ENCODE data around the gene ERBB4.

The ERBB4 gene

GRCh38 chr2:212528106-212528856, 10.3 kb downstream of the ERBB4 start:
- Histone ChIP-seq H3K36me3 (ENCODE audit: control insufficient read depth, insufficient read depth, low read length) (no peaks in the 10 kb centered on the region), H3K9me3 (ENCODE audit: control insufficient read depth, insufficient read depth, low read length) (no peaks in the 10 kb centered on the region), H3K4me1 (ENCODE audit: control insufficient read depth, insufficient read depth, low read length) (no peaks in the 10 kb centered on the region), H3K27ac (ENCODE audit: low read depth, low read length) (no peak overlapping the region), H3K4me3 (ENCODE audit: low read depth, low read length) (no peak overlapping the region), H3K9ac (ENCODE audit: low read depth, low read length) (no peak overlapping the region), H3K27me3 (ENCODE audit: control insufficient read depth, insufficient read depth, low read length) (no peaks in the 10 kb centered on the region)

- Histone ChIP-seq H3K9me3 (ENCODE audit: control insufficient read depth, insufficient read depth, low read length) (no peaks in the 10 kb centered on the region), H3K9ac (ENCODE audit: low read depth, low read length) (no peak overlapping the region), H3K4me1 (ENCODE audit: control insufficient read depth, insufficient read depth, low read length) (no peaks in the 10 kb centered on the region)
Measured at GRCh38 chr2:212526059-212526458, 12.5 kb downstream of the ERBB4 start.

GRCh38 chr2:212523756-212524155, 14.8 kb downstream of the ERBB4 start:
- Histone ChIP-seq H3K9me3 (ENCODE audit: control insufficient read depth, insufficient read depth, low read length) (no peaks in the 10 kb centered on the region), H3K9ac (ENCODE audit: low read depth, low read length) (no peak overlapping the region), H3K27ac (ENCODE audit: low read depth, low read length) (no peak overlapping the region), H3K27me3 (ENCODE audit: control insufficient read depth, insufficient read depth, low read length) (no peaks in the 10 kb centered on the region), H3K4me1 (ENCODE audit: control insufficient read depth, insufficient read depth, low read length) (no peaks in the 10 kb centered on the region), H3K4me3 (ENCODE audit: low read depth, low read length) (no peak overlapping the region), H3K36me3 (ENCODE audit: control insufficient read depth, insufficient read depth, low read length) (no peaks in the 10 kb centered on the region)

More at GRCh38 chr2:212526059-212526458, 12.5 kb downstream of the ERBB4 start:
- H3K36me3 ChIP-seq (ENCODE audit: control insufficient read depth, insufficient read depth, low read length), result no peaks in the 10 kb centered on the region
- H3K27ac ChIP-seq (ENCODE audit: low read depth, low read length), result no peak overlapping the region
- no peak overlapping the region for H3K4me3 ChIP-seq (ENCODE audit: low read depth, low read length)
- no peaks in the 10 kb centered on the region for H3K27me3 ChIP-seq (ENCODE audit: control insufficient read depth, insufficient read depth, low read length)

- no peak overlapping the region for H3K4me3 ChIP-seq (ENCODE audit: low read depth, low read length)
Measured at GRCh38 chr2:212520340-212520739, 18.3 kb downstream of the ERBB4 start.

DNA sequence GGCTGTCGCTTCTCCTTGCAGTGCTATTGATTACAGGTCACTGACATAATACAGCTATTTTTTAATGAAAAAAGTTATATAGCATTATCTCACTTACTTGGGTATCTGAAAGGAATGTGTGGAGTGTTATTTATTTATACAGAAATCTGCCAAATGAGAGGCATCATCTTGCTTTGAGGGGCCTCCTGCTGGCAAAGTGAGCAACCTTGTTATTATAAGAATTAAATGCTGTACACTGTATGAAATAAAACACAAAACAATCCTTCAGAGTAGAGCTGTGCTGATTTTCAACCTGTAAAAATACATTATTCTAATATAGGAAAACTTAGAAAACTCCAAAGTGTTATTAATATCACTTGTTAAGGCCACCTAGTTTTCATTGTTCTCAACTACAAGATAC, 20.9 kb downstream of the ERBB4 start:
- H3K27ac ChIP-seq (ENCODE audit: low read depth, low read length), result no peak overlapping the region
- H3K36me3 ChIP-seq (ENCODE audit: control insufficient read depth, insufficient read depth, low read length), result no peaks in the 10 kb centered on the region
- H3K4me1 ChIP-seq (ENCODE audit: control insufficient read depth, insufficient read depth, low read length), result no peaks in the 10 kb centered on the region
- no peak overlapping the region for H3K4me3 ChIP-seq (ENCODE audit: low read depth, low read length)
- no peaks in the 10 kb centered on the region for H3K9me3 ChIP-seq (ENCODE audit: control insufficient read depth, insufficient read depth, low read length)
- no peaks in the 10 kb centered on the region for H3K27me3 ChIP-seq (ENCODE audit: control insufficient read depth, insufficient read depth, low read length)
- no peak overlapping the region for H3K9ac ChIP-seq (ENCODE audit: low read depth, low read length)

More at GRCh38 chr2:212520340-212520739, 18.3 kb downstream of the ERBB4 start:
- Histone ChIP-seq H3K36me3 (ENCODE audit: control insufficient read depth, insufficient read depth, low read length) (no peaks in the 10 kb centered on the region), H3K9ac (ENCODE audit: low read depth, low read length) (no peak overlapping the region), H3K27ac (ENCODE audit: low read depth, low read length) (no peak overlapping the region), H3K9me3 (ENCODE audit: control insufficient read depth, insufficient read depth, low read length) (no peaks in the 10 kb centered on the region), H3K4me1 (ENCODE audit: control insufficient read depth, insufficient read depth, low read length) (no peaks in the 10 kb centered on the region), H3K27me3 (ENCODE audit: control insufficient read depth, insufficient read depth, low read length) (no peaks in the 10 kb centered on the region)

DNA sequence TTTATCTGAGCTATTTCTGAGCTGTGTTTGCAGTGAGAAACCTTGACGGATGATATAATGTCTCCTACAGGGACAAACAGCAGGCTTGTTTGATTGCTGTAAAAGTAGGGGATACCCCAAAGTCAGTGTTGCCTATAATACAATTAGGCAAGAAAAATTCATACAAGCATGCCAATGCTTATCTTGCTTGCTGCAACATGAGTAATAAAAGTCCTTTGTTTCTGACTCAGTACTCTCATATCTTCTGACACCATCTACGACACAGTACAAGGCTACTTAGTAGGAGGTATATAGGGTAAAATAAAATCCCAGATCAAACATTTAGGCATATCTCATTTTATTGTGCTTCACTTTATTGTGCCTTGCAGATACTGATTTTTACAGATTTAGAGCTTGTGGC, 33.0 kb downstream of the ERBB4 start:
- Histone ChIP-seq H3K27me3 (ENCODE audit: control insufficient read depth, insufficient read depth, low read length) (no peaks in the 10 kb centered on the region), H3K4me3 (ENCODE audit: low read depth, low read length) (no peak overlapping the region), H3K27ac (ENCODE audit: low read depth, low read length) (no peak overlapping the region), H3K4me1 (ENCODE audit: control insufficient read depth, insufficient read depth, low read length) (no peaks in the 10 kb centered on the region), H3K9me3 (ENCODE audit: control insufficient read depth, insufficient read depth, low read length) (no peaks in the 10 kb centered on the region), H3K36me3 (ENCODE audit: control insufficient read depth, insufficient read depth, low read length) (no peaks in the 10 kb centered on the region), H3K9ac (ENCODE audit: low read depth, low read length) (no peak overlapping the region)

DNA sequence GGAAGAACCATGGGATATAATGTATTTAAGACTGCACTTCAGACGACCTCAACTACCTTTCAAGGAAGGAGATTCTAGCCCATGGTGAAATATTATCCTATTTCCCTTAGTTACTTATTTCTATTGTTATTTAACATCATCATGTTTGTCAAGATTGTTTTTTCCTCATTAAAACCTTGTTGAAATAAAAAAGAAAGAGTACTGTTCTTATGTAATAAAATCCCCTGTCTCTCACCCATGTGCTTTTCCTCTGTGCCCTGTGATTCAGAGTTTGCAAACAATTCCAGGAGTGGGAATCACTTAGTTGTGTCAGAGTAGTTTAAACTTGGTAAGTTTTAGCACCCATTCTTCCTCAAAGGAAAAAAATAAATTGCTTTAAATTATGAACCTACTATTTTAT, 43.6 kb downstream of the ERBB4 start:
- no peaks in the 10 kb centered on the region for H3K4me1 ChIP-seq (ENCODE audit: control insufficient read depth, insufficient read depth, low read length)
- H3K9me3 ChIP-seq (ENCODE audit: control insufficient read depth, insufficient read depth, low read length), result no peaks in the 10 kb centered on the region
- H3K27me3 ChIP-seq (ENCODE audit: control insufficient read depth, insufficient read depth, low read length), result no peaks in the 10 kb centered on the region
- H3K27ac ChIP-seq (ENCODE audit: low read depth, low read length), result no peak overlapping the region
- H3K36me3 ChIP-seq (ENCODE audit: control insufficient read depth, insufficient read depth, low read length), result no peaks in the 10 kb centered on the region
- H3K9ac ChIP-seq (ENCODE audit: low read depth, low read length), result no peak overlapping the region
- no peak overlapping the region for H3K4me3 ChIP-seq (ENCODE audit: low read depth, low read length)

DNA sequence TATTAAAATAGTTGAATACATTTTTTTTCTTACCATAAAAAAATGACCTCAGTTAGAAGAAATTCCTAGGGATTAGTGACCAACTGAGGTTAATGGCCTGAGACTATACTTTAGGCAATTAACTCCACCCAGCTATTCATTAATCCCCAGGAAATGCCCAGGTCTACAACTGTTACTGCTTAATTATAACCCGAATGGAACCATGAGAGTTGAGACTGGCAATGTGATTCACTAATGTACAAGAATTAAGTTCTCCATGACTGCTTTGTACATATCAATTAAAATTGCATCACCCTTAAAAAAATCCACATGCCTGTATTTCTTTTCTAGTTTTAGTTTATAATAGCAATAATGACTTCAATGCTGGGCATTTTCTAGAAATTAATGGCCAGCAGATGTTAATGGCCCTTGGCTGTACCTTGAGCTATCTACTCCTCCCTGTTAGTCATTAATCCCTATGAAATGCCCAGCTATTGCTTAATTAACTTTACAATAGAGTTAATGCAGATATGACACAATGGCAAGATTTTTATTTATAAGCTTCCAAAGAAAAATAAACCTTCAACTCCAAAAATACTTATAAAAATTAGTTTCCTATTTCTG, 44.1 kb downstream of the ERBB4 start:
- H3K4me3 ChIP-seq (ENCODE audit: low read depth, low read length), result no peak overlapping the region
- no peaks in the 10 kb centered on the region for H3K4me1 ChIP-seq (ENCODE audit: control insufficient read depth, insufficient read depth, low read length)
- H3K27me3 ChIP-seq (ENCODE audit: control insufficient read depth, insufficient read depth, low read length), result no peaks in the 10 kb centered on the region
- no peak overlapping the region for H3K9ac ChIP-seq (ENCODE audit: low read depth, low read length)
- no peaks in the 10 kb centered on the region for H3K9me3 ChIP-seq (ENCODE audit: control insufficient read depth, insufficient read depth, low read length)
- no peak overlapping the region for H3K27ac ChIP-seq (ENCODE audit: low read depth, low read length)
- no peaks in the 10 kb centered on the region for H3K36me3 ChIP-seq (ENCODE audit: control insufficient read depth, insufficient read depth, low read length)

DNA sequence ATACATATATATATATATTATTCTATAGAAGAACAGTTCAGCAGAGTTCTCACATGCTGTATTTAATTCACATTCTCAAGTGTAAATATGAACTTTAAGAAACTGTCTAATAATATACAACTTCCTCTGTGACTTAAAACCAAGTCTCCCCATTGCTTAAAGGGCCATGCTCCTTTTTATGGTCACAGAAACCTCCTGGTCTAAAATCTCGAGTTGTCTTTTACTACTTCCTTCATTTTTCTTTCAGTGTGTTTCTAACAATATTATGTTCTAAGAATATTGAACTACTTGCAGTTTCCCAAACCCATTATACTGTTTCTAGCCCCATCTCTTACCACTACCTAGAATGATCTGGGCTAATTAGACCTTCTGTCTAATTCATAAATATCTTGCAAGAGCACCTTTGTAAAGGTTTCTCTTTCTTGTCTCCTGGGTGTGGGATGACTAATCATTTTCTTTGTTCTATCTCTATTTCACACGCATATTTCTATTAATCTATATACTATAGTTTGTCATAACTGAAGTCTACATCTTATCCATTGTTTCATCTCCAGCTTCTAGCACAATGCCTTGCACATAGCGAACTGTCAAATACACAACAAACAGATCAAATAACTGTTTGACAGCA, 48.8 kb downstream of the ERBB4 start:
- Histone ChIP-seq H3K27me3 (ENCODE audit: control insufficient read depth, insufficient read depth, low read length) (no peaks in the 10 kb centered on the region), H3K4me3 (ENCODE audit: low read depth, low read length) (no peak overlapping the region), H3K9me3 (ENCODE audit: control insufficient read depth, insufficient read depth, low read length) (no peaks in the 10 kb centered on the region), H3K4me1 (ENCODE audit: control insufficient read depth, insufficient read depth, low read length) (no peaks in the 10 kb centered on the region; the same call in 1 of the 2 replicates), H3K27ac (ENCODE audit: low read depth, low read length) (no peak overlapping the region), H3K36me3 (ENCODE audit: control insufficient read depth, insufficient read depth, low read length) (no peaks in the 10 kb centered on the region), H3K9ac (ENCODE audit: low read depth, low read length) (no peak overlapping the region)

DNA sequence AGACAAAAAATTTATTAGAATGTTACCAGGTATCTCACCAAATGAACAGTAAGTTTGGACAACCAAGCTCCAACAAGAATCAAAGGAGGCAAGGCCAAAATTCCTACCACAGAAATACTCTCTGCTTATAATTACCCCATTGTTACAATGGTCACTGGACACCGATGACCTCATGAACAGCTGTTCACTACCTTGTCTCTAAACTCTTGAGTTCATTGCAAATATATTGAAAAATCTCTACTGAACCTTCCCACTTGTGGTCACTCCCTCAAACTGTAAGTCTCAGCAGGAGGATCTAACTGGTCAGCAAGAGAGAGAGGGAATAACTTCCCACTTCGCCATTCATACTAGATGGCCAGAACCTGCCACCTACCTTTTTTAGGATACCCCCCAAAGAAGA, 50.0 kb downstream of the ERBB4 start:
- no peaks in the 10 kb centered on the region for H3K27me3 ChIP-seq (ENCODE audit: control insufficient read depth, insufficient read depth, low read length)
- H3K27ac ChIP-seq (ENCODE audit: low read depth, low read length), result no peak overlapping the region
- no peak overlapping the region for H3K9ac ChIP-seq (ENCODE audit: low read depth, low read length)
- H3K4me3 ChIP-seq (ENCODE audit: low read depth, low read length), result no peak overlapping the region
- no peaks in the 10 kb centered on the region for H3K9me3 ChIP-seq (ENCODE audit: control insufficient read depth, insufficient read depth, low read length)
- H3K36me3 ChIP-seq (ENCODE audit: control insufficient read depth, insufficient read depth, low read length), result no peaks in the 10 kb centered on the region
- H3K4me1 ChIP-seq (ENCODE audit: control insufficient read depth, insufficient read depth, low read length), result no peaks in the 10 kb centered on the region; the same call in 1 of the 2 replicates

- no peak overlapping the region for H3K9ac ChIP-seq (ENCODE audit: low read depth, low read length)
Measured at GRCh38 chr2:212484563-212485080, 54.0 kb downstream of the ERBB4 start.

More at GRCh38 chr2:212484563-212485080, 54.0 kb downstream of the ERBB4 start:
- Histone ChIP-seq H3K4me1 (ENCODE audit: control insufficient read depth, insufficient read depth, low read length) (no peaks in the 10 kb centered on the region; the same call in 1 of the 2 replicates), H3K36me3 (ENCODE audit: control insufficient read depth, insufficient read depth, low read length) (no peaks in the 10 kb centered on the region), H3K27ac (ENCODE audit: low read depth, low read length) (no peak overlapping the region), H3K4me3 (ENCODE audit: low read depth, low read length) (no peak overlapping the region), H3K27me3 (ENCODE audit: control insufficient read depth, insufficient read depth, low read length) (no peaks in the 10 kb centered on the region), H3K9me3 (ENCODE audit: control insufficient read depth, insufficient read depth, low read length) (no peaks in the 10 kb centered on the region)

Measured in HUES48 (cell line).